GM06990 (cell line): ENCODE data around the gene MTHFD2L.

Experiments used
- DNase-seq: peaks from one replicate; pipeline ENCODE4 v3.0.0-alpha.2; 2011; ENCODE audit not compliant: insufficient read length; ENCODE audit errors: extremely low read depth
- H3K27me3 ChIP-seq: replicated peaks from 2 replicates; pipeline ENCODE4 v1.6.0; 2011; ENCODE audit warnings: low read length; ENCODE audit not compliant: control insufficient read depth, insufficient read depth
- H3K36me3 ChIP-seq: 2 replicates; pipeline ENCODE4 v1.5.1; 2011; ENCODE audit warnings: low read length; ENCODE audit not compliant: control insufficient read depth, insufficient read depth
- H3K4me3 ChIP-seq: replicated peaks from 2 replicates; pipeline ENCODE4 v1.5.1; 2011; ENCODE audit warnings: low read depth, mild to moderate bottlenecking, control low read depth, low read length
- TF ChIP-seq, protein P1 (sequence below): IDR thresholded peaks from 2 replicates; pipeline ENCODE4 v1.5.1; 2011; ENCODE audit warnings: low read length, control low read depth, mild to moderate bottlenecking, inconsistent platforms; ENCODE audit not compliant: insufficient read depth, poor library complexity, severe bottlenecking

Gene MTHFD2L

DNA sequence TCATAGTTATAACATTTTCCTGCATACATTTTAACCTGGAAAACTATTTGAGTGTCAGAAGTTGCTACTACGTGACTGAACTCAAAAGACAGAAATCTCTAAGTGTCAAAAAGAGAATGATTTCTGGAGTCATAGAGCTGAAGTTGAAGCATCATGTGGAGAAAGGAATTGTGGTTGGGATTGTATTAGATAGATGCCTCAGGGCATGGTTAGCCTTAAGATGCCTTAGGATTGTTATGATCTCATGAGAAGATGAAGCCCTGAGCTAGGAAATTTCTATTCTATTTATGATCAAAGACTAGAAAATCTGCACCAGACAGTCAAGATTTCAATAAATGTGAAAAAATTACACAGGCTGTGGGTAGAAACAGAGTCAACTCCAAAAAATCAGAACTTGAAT lies 170.6 kb downstream of the MTHFD2L start:
- DNase-seq: no peak
- H3K4me3 ChIP-seq: no peak overlapping the region
- TF ChIP-seq, protein P1, sequence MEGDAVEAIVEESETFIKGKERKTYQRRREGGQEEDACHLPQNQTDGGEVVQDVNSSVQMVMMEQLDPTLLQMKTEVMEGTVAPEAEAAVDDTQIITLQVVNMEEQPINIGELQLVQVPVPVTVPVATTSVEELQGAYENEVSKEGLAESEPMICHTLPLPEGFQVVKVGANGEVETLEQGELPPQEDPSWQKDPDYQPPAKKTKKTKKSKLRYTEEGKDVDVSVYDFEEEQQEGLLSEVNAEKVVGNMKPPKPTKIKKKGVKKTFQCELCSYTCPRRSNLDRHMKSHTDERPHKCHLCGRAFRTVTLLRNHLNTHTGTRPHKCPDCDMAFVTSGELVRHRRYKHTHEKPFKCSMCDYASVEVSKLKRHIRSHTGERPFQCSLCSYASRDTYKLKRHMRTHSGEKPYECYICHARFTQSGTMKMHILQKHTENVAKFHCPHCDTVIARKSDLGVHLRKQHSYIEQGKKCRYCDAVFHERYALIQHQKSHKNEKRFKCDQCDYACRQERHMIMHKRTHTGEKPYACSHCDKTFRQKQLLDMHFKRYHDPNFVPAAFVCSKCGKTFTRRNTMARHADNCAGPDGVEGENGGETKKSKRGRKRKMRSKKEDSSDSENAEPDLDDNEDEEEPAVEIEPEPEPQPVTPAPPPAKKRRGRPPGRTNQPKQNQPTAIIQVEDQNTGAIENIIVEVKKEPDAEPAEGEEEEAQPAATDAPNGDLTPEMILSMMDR: no peak
- no peaks in the 10 kb centered on the region for H3K36me3 ChIP-seq
- no peaks in the 10 kb centered on the region; the same call in 1 of the 2 replicates for H3K27me3 ChIP-seq

DNA sequence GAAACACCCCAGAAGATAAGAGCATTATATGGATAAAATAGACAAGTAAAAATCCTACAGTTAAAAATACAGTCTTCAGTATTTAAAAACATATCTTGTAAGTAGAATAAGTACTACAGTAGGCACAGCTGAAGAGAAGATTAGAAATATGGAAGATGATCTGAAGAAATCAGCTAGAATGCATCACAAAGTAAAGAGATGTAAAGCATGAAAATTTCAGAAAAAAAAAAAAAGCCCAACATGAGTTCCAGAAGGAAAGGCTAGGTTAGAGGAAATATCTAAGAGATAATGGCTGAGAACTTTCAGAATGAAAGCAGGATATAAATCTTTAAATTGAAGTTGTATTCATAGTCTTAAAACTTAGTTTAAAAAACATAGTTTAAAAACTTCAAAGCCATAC lies 171.4 kb downstream of the MTHFD2L start:
- TF ChIP-seq, protein P1: no peak
- no peak for DNase-seq
- no peaks in the 10 kb centered on the region; the same call in 1 of the 2 replicates for H3K27me3 ChIP-seq
- H3K36me3 ChIP-seq: no peaks in the 10 kb centered on the region
- H3K4me3 ChIP-seq: no peak overlapping the region

DNA sequence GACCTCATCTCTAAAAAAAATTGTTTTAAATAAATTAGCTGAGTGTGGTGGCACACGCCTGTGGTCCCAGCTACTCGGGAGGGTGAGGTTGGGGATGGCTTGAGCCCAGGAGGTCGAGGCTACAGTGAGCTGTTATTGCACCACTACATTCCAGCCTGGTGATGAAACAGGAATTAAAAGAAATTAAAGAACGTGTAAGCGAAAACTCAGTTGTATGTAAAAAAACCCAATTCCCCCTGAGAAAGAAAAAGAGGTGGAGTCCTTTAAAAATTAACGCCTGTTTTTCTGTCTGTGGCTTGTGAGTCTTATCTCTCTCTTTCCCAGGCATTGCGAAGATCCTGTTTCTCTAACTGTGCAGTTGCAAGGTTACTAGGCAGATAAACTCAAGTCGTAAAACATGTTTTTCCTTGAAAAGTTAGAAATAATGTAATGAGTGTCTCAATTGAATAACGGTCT lies 172.4 kb downstream of the MTHFD2L start:
- DNase-seq: no peak
- TF ChIP-seq, protein P1: no peak
- H3K4me3 ChIP-seq: no peak overlapping the region
- H3K36me3 ChIP-seq: no peaks in the 10 kb centered on the region
- no peaks in the 10 kb centered on the region; the same call in 1 of the 2 replicates for H3K27me3 ChIP-seq

DNA sequence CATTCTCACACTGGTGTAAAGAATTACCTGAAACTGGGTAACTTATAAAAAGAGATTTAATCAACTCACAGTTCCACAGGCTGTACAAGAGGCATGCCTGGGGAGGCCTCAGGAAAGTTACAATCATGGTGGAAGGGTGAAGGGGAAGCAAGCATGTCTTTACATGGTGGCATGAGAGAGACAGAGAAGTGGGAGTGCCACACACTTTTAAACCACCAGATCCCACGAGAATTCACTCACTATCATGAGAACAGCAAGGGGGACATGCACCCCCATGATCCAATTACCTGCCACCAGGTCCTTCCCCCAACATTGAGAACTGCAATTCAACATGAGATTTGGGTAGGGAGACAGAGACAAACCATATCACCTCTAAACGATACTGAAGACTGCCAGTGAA lies 173.3 kb downstream of the MTHFD2L start:
- TF ChIP-seq, protein P1: no peak
- DNase-seq: no peak
- Histone ChIP-seq H3K36me3 (no peaks in the 10 kb centered on the region), H3K27me3 (no peaks in the 10 kb centered on the region; the same call in 1 of the 2 replicates), H3K4me3 (no peak overlapping the region)

DNA sequence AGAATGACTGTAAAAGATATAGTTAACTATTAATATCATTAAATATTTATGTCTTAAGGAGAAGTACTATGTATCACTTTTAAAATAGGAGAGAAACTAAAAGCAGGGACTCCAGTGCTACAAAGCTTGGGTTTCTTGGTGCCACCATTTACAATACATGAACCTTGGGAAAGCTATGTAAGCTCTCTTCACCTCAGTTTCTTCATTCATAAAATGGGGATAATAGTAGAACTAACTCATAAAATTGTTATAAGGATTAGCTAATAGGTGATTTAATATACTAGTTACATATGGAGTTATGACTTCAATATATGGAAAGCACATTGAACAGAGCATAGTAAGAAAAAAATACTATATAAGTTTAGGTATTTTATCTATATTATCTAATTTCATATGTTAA lies 174.0 kb downstream of the MTHFD2L start:
- Histone ChIP-seq H3K36me3 (no peaks in the 10 kb centered on the region), H3K4me3 (no peak overlapping the region), H3K27me3 (no peaks in the 10 kb centered on the region; the same call in 1 of the 2 replicates)
- no peak for DNase-seq
- TF ChIP-seq, protein P1: no peak

DNA sequence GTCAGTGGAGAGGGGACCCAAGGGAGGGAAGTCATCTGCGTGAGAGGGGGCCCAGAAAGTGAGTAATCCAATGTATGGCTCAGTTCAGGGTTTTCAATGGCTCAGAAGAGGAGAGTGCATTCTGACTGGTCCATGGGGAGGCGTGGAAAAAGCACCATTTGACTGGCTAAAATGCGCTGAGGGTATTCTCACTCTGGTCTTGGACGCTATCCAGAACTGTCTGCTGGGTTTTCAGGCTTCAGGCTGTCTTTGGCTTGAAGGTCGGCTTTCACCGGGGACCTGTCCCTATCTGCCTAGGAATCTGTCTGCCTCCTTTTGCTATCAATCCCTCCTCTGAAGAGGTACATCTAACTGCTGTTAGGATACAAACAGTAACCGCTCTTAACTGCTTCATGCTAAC lies 176.7 kb downstream of the MTHFD2L start:
- H3K4me3 ChIP-seq: no peak overlapping the region

More for the DNA sequence above, 176.7 kb downstream of the MTHFD2L start:
- TF ChIP-seq, protein P1: no peak
- DNase-seq: no peak
- Histone ChIP-seq H3K27me3 (no peaks in the 10 kb centered on the region), H3K36me3 (no peaks in the 10 kb centered on the region)
